WERI-Rb-1 (cell line): Measurements from ENCODE around the gene BAAT.

Source experiments
- DNase-seq: peaks from one replicate; pipeline ENCODE4 v3.0.0-alpha.2; 2020
- H3K27ac ChIP-seq: fragments of 250-450 bp; sonication (Bioruptor Pico); 2 replicates; pipeline ENCODE4 v1.5.1; 2020; ENCODE audit warnings: mild to moderate bottlenecking, moderate library complexity
- H3K27me3 ChIP-seq: fragments of 250-450 bp; sonication (Bioruptor Pico); 2 replicates; pipeline ENCODE4 v1.5.1; 2021; ENCODE audit warnings: mild to moderate bottlenecking, low read depth, moderate library complexity; ENCODE audit not compliant: insufficient read depth, severe bottlenecking
- H3K36me3 ChIP-seq: fragments of 250-450 bp; sonication (Bioruptor Pico); 2 replicates; pipeline ENCODE4 v1.5.1; 2020; ENCODE audit warnings: mild to moderate bottlenecking, moderate library complexity
- H3K4me3 ChIP-seq: 2 replicates; pipeline ENCODE4 v1.5.1; 2011; ENCODE audit warnings: low read depth, mild to moderate bottlenecking, control low read depth, low read length
- H3K9me3 ChIP-seq: fragments of 250-450 bp; sonication (Bioruptor Pico); 2 replicates; pipeline ENCODE4 v1.5.1; 2021; ENCODE audit warnings: mild to moderate bottlenecking, moderate library complexity; ENCODE audit not compliant: severe bottlenecking
- CTCF ChIP-seq: IDR thresholded peaks from 2 replicates; pipeline ENCODE4 v1.5.1; 2011; ENCODE audit warnings: low read depth, mild to moderate bottlenecking, control low read depth, inconsistent platforms, low read length

Gene BAAT

GRCh38 chr9:101417977-101418376 lies 33.2 kb upstream of the BAAT start:
- no peak for DNase-seq
- Histone ChIP-seq H3K27me3 (no peaks in the 10 kb centered on the region), H3K36me3 (no peaks in the 10 kb centered on the region; the same call in 1 of the 2 replicates), H3K9me3 (peaks cover 5% of the 10 kb centered on the region), H3K27ac (no peak overlapping the region), H3K4me3 (no peak overlapping the region)
- no peak for TF ChIP-seq CTCF

GRCh38 chr9:101417389-101417788 lies 32.6 kb upstream of the BAAT start:
- Histone ChIP-seq H3K27ac (no peak overlapping the region), H3K27me3 (no peaks in the 10 kb centered on the region), H3K9me3 (peaks cover 7% of the 10 kb centered on the region), H3K36me3 (no peaks in the 10 kb centered on the region; the same call in 1 of the 2 replicates), H3K4me3 (no peak overlapping the region)
- DNase-seq = no peak
- TF ChIP-seq CTCF = no peak

GRCh38 chr9:101415578-101415977 lies 30.8 kb upstream of the BAAT start:
- Histone ChIP-seq H3K4me3 (no peak overlapping the region), H3K27ac (no peak overlapping the region), H3K27me3 (no peaks in the 10 kb centered on the region), H3K36me3 (peaks cover 13% of the 10 kb centered on the region), H3K9me3 (peaks cover 18% of the 10 kb centered on the region)
- no peak for TF ChIP-seq CTCF
- no peak for DNase-seq

GRCh38 chr9:101414839-101415238 lies 30.0 kb upstream of the BAAT start:
- H3K27me3 ChIP-seq = no peaks in the 10 kb centered on the region
- no peak for DNase-seq
- peaks cover 15% of the 10 kb centered on the region for H3K36me3 ChIP-seq
- no peak overlapping the region for H3K27ac ChIP-seq
- no peak for TF ChIP-seq CTCF
- H3K4me3 ChIP-seq = no peak overlapping the region
- peaks cover 21% of the 10 kb centered on the region for H3K9me3 ChIP-seq

- no peak for TF ChIP-seq CTCF
- Histone ChIP-seq H3K4me3 (no peak overlapping the region), H3K36me3 (peaks cover 73% of the 10 kb centered on the region), H3K27ac (no peak overlapping the region), H3K27me3 (no peaks in the 10 kb centered on the region), H3K9me3 (peaks cover 46% of the 10 kb centered on the region)
- no peak for DNase-seq
Measured at GRCh38 chr9:101409079-101409477, 24.3 kb upstream of the BAAT start.

GRCh38 chr9:101408374-101409078 lies 23.7 kb upstream of the BAAT start:
- TF ChIP-seq CTCF = no peak
- peaks cover 46% of the 10 kb centered on the region for H3K9me3 ChIP-seq
- no peak overlapping the region for H3K4me3 ChIP-seq
- H3K27ac ChIP-seq = no peak overlapping the region
- H3K27me3 ChIP-seq = no peaks in the 10 kb centered on the region
- H3K36me3 ChIP-seq = peaks cover 78% of the 10 kb centered on the region
- no peak for DNase-seq
